Hypothalamus (tissue), 51 donors: ENCODE measurements around the gene MYT1.

Experiments
- DNase-seq, 51 donors: peaks; one replicate each; lab custom pipeline; 2025; lab: John Stamatoyannopoulos, UW

The MYT1 gene

GRCh38 chr20:64211874-64212658 is 47.8 kb downstream of the MYT1 start:
- no peak for DNase-seq

GRCh38 chr20:64212755-64213154 is 48.5 kb downstream of the MYT1 start:
- peak in 20 of 51 donors; percentile 5 to 59 (median 30) for DNase-seq

- no peak for DNase-seq
These were observed 49.9 kb downstream of the MYT1 start for GRCh38 chr20:64214113-64214512.

- no peak for DNase-seq
These were observed 50.7 kb downstream of the MYT1 start for GRCh38 chr20:64214952-64215351.

GRCh38 chr20:64216036-64216435 is 51.8 kb downstream of the MYT1 start:
- DNase-seq: peak in 1 of 51 donors; percentile 13

GRCh38 chr20:64216910-64217309 is 52.7 kb downstream of the MYT1 start:
- no peak for DNase-seq

- no peak for DNase-seq
These were observed 53.4 kb downstream of the MYT1 start for GRCh38 chr20:64217539-64218221.

- DNase-seq: no peak
These were observed 55.0 kb downstream of the MYT1 start for GRCh38 chr20:64219202-64219601.

GRCh38 chr20:64219730-64220129 is 55.5 kb downstream of the MYT1 start:
- no peak for DNase-seq

GRCh38 chr20:64220420-64220819 is 56.2 kb downstream of the MYT1 start:
- no peak for DNase-seq

GRCh38 chr20:64220891-64221527 is 56.8 kb downstream of the MYT1 start:
- DNase-seq: no peak

- no peak for DNase-seq
These were observed 58.1 kb downstream of the MYT1 start for GRCh38 chr20:64222291-64222735.

- peak in 7 of 51 donors; percentile 4 to 38 (median 17) for DNase-seq
These were observed 58.7 kb downstream of the MYT1 start for GRCh38 chr20:64222851-64223525.

- DNase-seq: peak in 21 of 51 donors; percentile 7 to 42 (median 28)
These were observed 59.3 kb downstream of the MYT1 start for GRCh38 chr20:64223526-64224067.

GRCh38 chr20:64224351-64225170 is 60.3 kb downstream of the MYT1 start:
- peak in 4 of 51 donors; percentile 3 to 34 (median 5) for DNase-seq

- DNase-seq: no peak
These were observed 60.9 kb downstream of the MYT1 start for GRCh38 chr20:64225171-64225595.

GRCh38 chr20:64225828-64226598 is 61.8 kb downstream of the MYT1 start:
- no peak for DNase-seq

GRCh38 chr20:64226686-64227580 is 62.7 kb downstream of the MYT1 start:
- no peak for DNase-seq
